Stimulated activated effector memory CD8-positive, alpha-beta T cell treated with anti-CD3 and anti-CD28 coated beads, Interleukin-12 subunit alpha, Interleukin-12 subunit beta, amount 100 ng/mL, for 72 hours (primary cell): ENCODE data around the gene MRPL10.
A peak's percentile ranks its signal among the peaks of the same experiment; 100 is the strongest.

Experiments
- ATAC-seq: fragments of 150-1000 bp; cut with Tn5 transposase; 2 replicates; pipeline ENCODE4 v1.10.0; 2021
- DNase-seq, 2 donors: peaks; one replicate each; pipeline ENCODE4 v3.0.0; 2021 to 2022; ENCODE audit warnings: low spot score in 2 of 2
- H3K27ac Mint-ChIP-seq: one replicate; pipeline ENCODE4 v1.8.0; 2022; ENCODE audit warnings: mild to moderate bottlenecking, mixed read lengths
- H3K36me3 Mint-ChIP-seq: one replicate; pipeline ENCODE4 v1.8.0; 2022; ENCODE audit warnings: mild to moderate bottlenecking, mixed read lengths
- H3K4me1 Mint-ChIP-seq: one replicate; pipeline ENCODE4 v1.8.0; 2022; ENCODE audit warnings: mixed read lengths
- H3K4me3 Mint-ChIP-seq: one replicate; pipeline ENCODE4 v1.8.0; 2022; ENCODE audit warnings: mild to moderate bottlenecking, mixed read lengths
- H3K9me3 Mint-ChIP-seq: one replicate; pipeline ENCODE4 v1.8.0; 2022; ENCODE audit warnings: mixed read lengths

Gene MRPL10

DNA sequence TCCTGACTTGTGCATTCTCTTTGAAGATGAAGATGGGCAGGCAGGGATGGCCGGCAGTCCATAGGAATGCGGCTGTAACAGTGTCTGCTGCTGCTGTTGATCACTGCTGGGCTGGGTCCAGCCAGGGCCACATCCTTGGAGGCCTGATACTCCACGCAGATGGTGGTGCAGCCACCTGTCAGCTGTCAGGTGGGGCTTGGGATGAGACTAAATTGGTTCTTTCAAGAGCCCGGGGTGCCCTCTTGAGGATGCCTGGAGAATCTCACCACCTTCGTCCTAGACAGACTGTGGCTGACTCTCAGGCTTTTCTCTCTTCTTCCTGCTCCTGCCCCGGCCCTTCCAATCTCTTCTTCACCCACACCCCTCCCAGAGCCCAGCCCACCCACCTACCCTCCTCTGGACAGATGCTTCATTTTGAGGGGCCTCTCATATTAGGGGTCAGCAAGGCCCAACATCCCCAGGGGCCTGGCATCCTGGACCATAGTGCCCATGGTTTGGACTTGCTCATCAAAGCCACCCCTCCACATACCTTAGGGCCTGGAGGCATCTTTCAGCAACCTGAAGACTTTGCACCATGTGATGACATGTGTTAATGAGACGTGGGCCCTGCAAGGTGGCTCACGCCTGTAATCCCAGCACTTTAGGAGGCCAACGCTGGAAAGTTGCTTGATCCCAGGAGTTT lies 28.9 kb downstream of the MRPL10 start:
- H3K27ac Mint-ChIP-seq = no peak overlapping the region
- H3K36me3 Mint-ChIP-seq = peaks cover 9% of the 10 kb centered on the region
- peak; percentile 90 for ATAC-seq
- no peaks in the 10 kb centered on the region for H3K9me3 Mint-ChIP-seq
- peak in 1 of 2 donors; percentile 72 for DNase-seq
- H3K4me1 Mint-ChIP-seq = no peaks in the 10 kb centered on the region
- no peak overlapping the region for H3K4me3 Mint-ChIP-seq

DNA sequence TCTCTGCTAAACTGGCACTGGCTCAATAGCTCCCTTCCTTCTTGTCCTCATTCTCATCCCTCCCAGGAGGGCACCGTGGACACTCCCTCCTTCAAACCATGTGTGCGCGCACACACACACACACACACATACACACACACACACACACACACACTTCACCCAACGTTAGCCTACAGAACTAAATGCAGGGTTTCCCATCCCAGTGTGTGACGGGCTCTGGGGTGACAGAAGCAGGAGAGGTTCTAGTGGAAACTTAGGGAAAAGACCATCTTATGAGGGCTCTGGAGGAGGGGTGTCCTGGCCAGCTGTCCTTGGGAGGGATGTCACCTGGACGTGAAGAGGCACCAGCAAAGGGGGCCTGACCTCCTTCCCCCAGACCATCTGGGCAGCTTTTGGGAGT lies 29.4 kb downstream of the MRPL10 start:
- ATAC-seq (no peak), DNase-seq (no peak)
- no peak overlapping the region for H3K27ac Mint-ChIP-seq
- H3K9me3 Mint-ChIP-seq = no peaks in the 10 kb centered on the region
- H3K36me3 Mint-ChIP-seq = peaks cover 9% of the 10 kb centered on the region
- H3K4me1 Mint-ChIP-seq = no peaks in the 10 kb centered on the region
- H3K4me3 Mint-ChIP-seq = no peak overlapping the region

- no peaks in the 10 kb centered on the region for H3K9me3 Mint-ChIP-seq
- ATAC-seq (no peak), DNase-seq (no peak)
- no peak overlapping the region for H3K4me3 Mint-ChIP-seq
- no peak overlapping the region for H3K27ac Mint-ChIP-seq
- peaks cover 3% of the 10 kb centered on the region for H3K36me3 Mint-ChIP-seq
- H3K4me1 Mint-ChIP-seq = no peaks in the 10 kb centered on the region
Observed at GRCh38 chr17:47801176-47801765, 30.1 kb downstream of the MRPL10 start.

DNA sequence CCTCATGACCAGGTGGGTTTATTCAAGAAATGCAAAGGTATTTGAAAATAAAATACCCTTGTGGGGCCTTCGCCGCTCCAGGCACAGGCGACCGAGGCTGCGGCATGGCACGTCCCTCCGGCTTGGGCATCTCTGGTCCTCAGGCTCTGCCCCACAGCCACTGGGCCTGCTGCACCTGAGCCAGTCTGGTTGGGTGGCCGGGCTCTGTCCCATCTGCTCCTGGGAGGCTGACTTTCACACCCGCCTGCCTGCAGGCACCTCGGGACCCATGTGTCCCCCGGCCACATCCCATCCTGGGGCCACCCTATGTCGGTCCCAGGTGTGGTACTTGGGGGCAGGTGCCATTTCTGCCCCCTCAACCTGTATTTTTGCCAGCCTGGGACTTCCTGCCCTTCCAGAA lies 30.7 kb downstream of the MRPL10 start:
- H3K36me3 Mint-ChIP-seq = no peaks in the 10 kb centered on the region
- no peaks in the 10 kb centered on the region for H3K9me3 Mint-ChIP-seq
- H3K4me1 Mint-ChIP-seq = no peaks in the 10 kb centered on the region
- H3K4me3 Mint-ChIP-seq = no peak overlapping the region
- no peak overlapping the region for H3K27ac Mint-ChIP-seq
- ATAC-seq (no peak), DNase-seq (no peak)

DNA sequence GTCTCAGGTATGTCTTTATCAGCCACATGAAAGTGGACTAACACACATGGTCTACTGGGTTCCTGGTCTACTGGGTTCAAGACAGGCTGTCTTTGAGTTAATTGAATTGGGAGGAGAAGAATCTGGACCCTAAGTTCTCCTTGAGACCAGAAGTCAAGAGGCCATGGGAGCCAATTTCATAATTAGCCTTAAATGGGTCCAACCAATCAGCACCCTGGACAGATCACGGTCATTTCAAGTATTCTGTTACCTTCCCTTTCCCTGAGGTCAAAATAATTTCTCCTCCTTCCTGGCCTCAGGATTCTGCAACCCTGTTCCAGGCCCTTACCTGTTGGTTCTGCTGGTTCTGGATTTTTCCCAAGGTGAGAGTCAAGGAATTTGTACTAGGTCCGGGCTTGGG lies 33.5 kb downstream of the MRPL10 start:
- Mint-ChIP-seq H3K9me3 (no peaks in the 10 kb centered on the region), H3K4me1 (no peaks in the 10 kb centered on the region), H3K4me3 (no peak overlapping the region), H3K27ac (no peak overlapping the region), H3K36me3 (no peaks in the 10 kb centered on the region)
- ATAC-seq (no peak), DNase-seq (no peak)

- Mint-ChIP-seq H3K27ac (no peak overlapping the region), H3K9me3 (no peaks in the 10 kb centered on the region), H3K4me1 (peaks cover 10% of the 10 kb centered on the region), H3K4me3 (no peak overlapping the region), H3K36me3 (peaks cover 7% of the 10 kb centered on the region)
- ATAC-seq (no peak), DNase-seq (no peak)
Observed at GRCh38 chr17:47792979-47793378, 38.4 kb downstream of the MRPL10 start.

DNA sequence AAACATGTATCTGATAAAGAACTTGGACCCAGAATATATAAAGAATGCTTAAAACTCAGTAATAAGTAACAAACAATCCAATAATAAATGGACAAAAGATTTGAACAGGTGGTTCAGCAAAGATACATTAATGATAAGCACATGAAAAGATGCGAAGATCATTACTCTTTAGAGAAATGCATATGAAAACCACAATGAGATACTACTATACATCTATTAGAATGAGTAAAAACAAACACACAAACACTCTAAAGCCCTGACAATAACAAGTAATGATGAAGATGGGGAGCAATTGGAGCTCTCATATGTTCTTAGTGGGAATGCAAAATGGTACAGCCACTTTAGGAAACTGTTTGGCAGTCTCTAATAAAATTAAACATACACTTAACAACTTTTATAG lies 38.9 kb downstream of the MRPL10 start:
- ATAC-seq (no peak), DNase-seq (no peak)
- Mint-ChIP-seq H3K4me1 (peaks cover 10% of the 10 kb centered on the region), H3K36me3 (peaks cover 7% of the 10 kb centered on the region), H3K9me3 (no peaks in the 10 kb centered on the region), H3K27ac (no peak overlapping the region), H3K4me3 (no peak overlapping the region)

- peak; percentile 41 for ATAC-seq
- H3K4me3 Mint-ChIP-seq = peak overlapping the region; percentile 79
- H3K9me3 Mint-ChIP-seq = no peaks in the 10 kb centered on the region
- H3K36me3 Mint-ChIP-seq = peaks cover 7% of the 10 kb centered on the region
- DNase-seq = no peak
- H3K27ac Mint-ChIP-seq = no peak overlapping the region
- H3K4me1 Mint-ChIP-seq = peaks cover 10% of the 10 kb centered on the region
Observed at GRCh38 chr17:47791025-47791424, 40.3 kb downstream of the MRPL10 start.

GRCh38 chr17:47789611-47790561 lies 41.5 kb downstream of the MRPL10 start:
- H3K4me3 Mint-ChIP-seq = peak overlapping the region; percentile 79
- H3K4me1 Mint-ChIP-seq = peaks cover 10% of the 10 kb centered on the region
- ATAC-seq = peak; percentile 97
- H3K9me3 Mint-ChIP-seq = no peaks in the 10 kb centered on the region
- no peak overlapping the region for H3K27ac Mint-ChIP-seq
- peak; percentile 56 to 79 for DNase-seq
- peaks cover 7% of the 10 kb centered on the region for H3K36me3 Mint-ChIP-seq

- Mint-ChIP-seq H3K4me3 (no peak overlapping the region), H3K36me3 (peaks cover under 1% of the 10 kb centered on the region), H3K4me1 (peaks cover 10% of the 10 kb centered on the region), H3K9me3 (no peaks in the 10 kb centered on the region), H3K27ac (no peak overlapping the region)
- ATAC-seq = no peak
- DNase-seq = no peak
Observed at GRCh38 chr17:47785538-47786123, 45.7 kb downstream of the MRPL10 start.

DNA sequence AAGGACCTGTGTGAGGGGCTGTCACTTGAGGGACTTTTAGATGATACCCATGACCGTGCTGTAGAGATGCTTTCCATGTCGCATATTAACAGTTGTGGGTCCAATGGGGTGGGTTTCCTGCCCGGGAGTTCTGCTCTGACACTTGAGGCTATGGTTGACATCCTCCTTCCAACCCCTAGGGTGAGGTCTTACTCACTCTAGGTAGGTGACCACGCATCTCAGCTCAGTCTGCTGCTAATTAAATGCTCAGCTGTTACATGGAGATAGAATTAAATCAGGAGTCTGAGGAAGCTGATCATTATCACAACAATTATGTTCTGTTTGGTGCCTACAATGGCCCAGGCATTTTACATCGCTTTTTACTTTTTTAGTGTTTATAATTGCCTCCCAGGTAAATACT lies 49.9 kb downstream of the MRPL10 start:
- no peak for ATAC-seq
- H3K4me3 Mint-ChIP-seq = no peak overlapping the region
- no peaks in the 10 kb centered on the region for H3K9me3 Mint-ChIP-seq

DNA sequence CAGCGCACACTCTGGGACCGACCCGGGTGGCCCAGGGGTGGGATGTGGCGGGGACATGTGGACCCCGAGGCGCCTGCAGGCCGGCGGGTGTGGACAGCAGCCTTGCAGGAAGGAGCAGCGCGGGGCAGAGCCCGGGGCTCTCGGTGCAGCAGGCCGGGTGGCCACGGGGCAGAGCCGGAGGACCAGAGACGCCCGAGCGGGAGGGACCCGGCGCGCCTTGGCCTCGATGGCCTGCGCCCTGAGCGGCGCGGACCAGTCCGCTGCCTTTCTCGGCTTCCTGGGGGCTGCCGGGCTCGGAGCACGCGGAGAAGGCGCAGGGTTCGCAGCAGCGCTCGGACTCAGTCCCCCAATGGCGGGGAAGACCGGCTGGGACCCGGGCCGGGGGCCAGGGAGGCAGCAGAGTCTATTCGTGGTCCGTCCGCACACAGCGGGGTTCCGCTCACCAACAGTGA lies 53.1 kb downstream of the MRPL10 start:
- ATAC-seq = no peak
- no peak for DNase-seq
- H3K27ac Mint-ChIP-seq = no peak overlapping the region
- H3K4me1 Mint-ChIP-seq = peaks cover 6% of the 10 kb centered on the region
- H3K36me3 Mint-ChIP-seq = no peaks in the 10 kb centered on the region
- H3K9me3 Mint-ChIP-seq = no peaks in the 10 kb centered on the region
- H3K4me3 Mint-ChIP-seq = no peak overlapping the region

More for the DNA sequence above, 49.9 kb downstream of the MRPL10 start:
- no peaks in the 10 kb centered on the region for H3K36me3 Mint-ChIP-seq
- DNase-seq = no peak
- no peak overlapping the region for H3K27ac Mint-ChIP-seq
- no peaks in the 10 kb centered on the region for H3K4me1 Mint-ChIP-seq

- no peak overlapping the region for H3K27ac Mint-ChIP-seq
- ATAC-seq = peak; percentile 90
- H3K4me1 Mint-ChIP-seq = peaks cover 6% of the 10 kb centered on the region
- no peaks in the 10 kb centered on the region for H3K36me3 Mint-ChIP-seq
- DNase-seq = peak in 1 of 2 donors; percentile 62
- no peak overlapping the region for H3K4me3 Mint-ChIP-seq
- H3K9me3 Mint-ChIP-seq = no peaks in the 10 kb centered on the region
Observed at GRCh38 chr17:47776330-47777197, 54.8 kb downstream of the MRPL10 start.

DNA sequence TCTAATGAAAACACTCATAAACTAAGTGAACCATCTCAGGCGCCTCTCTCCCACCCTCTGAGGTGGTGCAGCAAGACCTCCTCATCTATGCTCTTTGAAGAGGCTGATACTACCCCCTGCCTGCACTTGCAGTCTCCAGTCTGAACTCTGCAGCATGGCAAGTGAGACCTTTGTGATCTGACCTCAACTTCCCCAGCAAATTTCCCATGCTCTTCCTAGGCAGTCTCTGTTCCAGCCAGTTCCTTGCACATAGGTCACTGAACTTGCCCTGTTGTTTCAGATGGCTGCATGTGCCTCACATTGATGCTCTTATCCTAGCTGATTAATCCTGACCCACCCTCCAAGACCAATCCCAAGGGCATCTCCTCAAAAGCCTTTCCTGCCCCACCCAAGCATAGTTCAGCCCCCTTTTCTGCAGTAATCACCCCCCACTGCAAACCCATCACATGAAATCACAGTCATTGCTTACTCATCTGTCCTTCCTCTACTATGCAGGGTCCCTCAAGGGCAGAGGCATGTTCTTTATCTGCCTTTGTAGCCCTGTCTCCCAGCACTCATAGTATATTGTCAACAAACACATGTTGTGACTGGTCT lies 56.3 kb downstream of the MRPL10 start:
- no peak for ATAC-seq
- no peak overlapping the region for H3K27ac Mint-ChIP-seq

More for the DNA sequence above, 56.3 kb downstream of the MRPL10 start:
- Mint-ChIP-seq H3K4me3 (no peak overlapping the region), H3K36me3 (no peaks in the 10 kb centered on the region), H3K4me1 (peaks cover 6% of the 10 kb centered on the region), H3K9me3 (peaks cover 4% of the 10 kb centered on the region)
- DNase-seq = no peak
